ENCODE results near the gene SCUBE1.

The SCUBE1 gene

GRCh38 chr22:43200031-43200430 is 143.1 kb downstream of the SCUBE1 start:
- Histone ChIP-seq H3K4me3 (ENCODE audit: low read depth in 1 of 2, low read length in 2 of 2) (no peak overlapping the region), H3K36me3 (ENCODE audit: control insufficient read depth in 1 of 2, insufficient read depth in 2 of 2, low read length in 2 of 2) (no peaks in the 10 kb centered on the region), H3K27me3 (ENCODE audit: low read depth, low read length) (peaks cover 6% of the 10 kb centered on the region), H3K4me1 (ENCODE audit: control insufficient read depth in 1 of 2, insufficient read depth in 2 of 2, low read length in 2 of 2) (no peaks in the 10 kb centered on the region), H3K27ac (ENCODE audit: low read length) (no peak overlapping the region), H3K9me3 (ENCODE audit: control insufficient read depth in 1 of 2, low read length in 2 of 2) (no peaks in the 10 kb centered on the region)

- Histone ChIP-seq H3K4me3 (ENCODE audit: low read depth in 1 of 2, low read length in 2 of 2) (no peak overlapping the region), H3K27ac (ENCODE audit: low read length) (no peak overlapping the region), H3K4me1 (ENCODE audit: control insufficient read depth in 1 of 2, insufficient read depth in 2 of 2, low read length in 2 of 2) (no peaks in the 10 kb centered on the region), H3K27me3 (ENCODE audit: low read depth, low read length) (peaks cover 6% of the 10 kb centered on the region), H3K36me3 (ENCODE audit: control insufficient read depth in 1 of 2, insufficient read depth in 2 of 2, low read length in 2 of 2) (no peaks in the 10 kb centered on the region), H3K9me3 (ENCODE audit: control insufficient read depth in 1 of 2, low read length in 2 of 2) (no peaks in the 10 kb centered on the region)
These were observed 143.6 kb downstream of the SCUBE1 start for GRCh38 chr22:43199541-43199940.

GRCh38 chr22:43198936-43199335 is 144.2 kb downstream of the SCUBE1 start:
- Histone ChIP-seq H3K36me3 (ENCODE audit: control insufficient read depth in 1 of 2, insufficient read depth in 2 of 2, low read length in 2 of 2) (no peaks in the 10 kb centered on the region), H3K27ac (ENCODE audit: low read length) (no peak overlapping the region), H3K9me3 (ENCODE audit: control insufficient read depth in 1 of 2, low read length in 2 of 2) (no peaks in the 10 kb centered on the region), H3K4me1 (ENCODE audit: control insufficient read depth in 1 of 2, insufficient read depth in 2 of 2, low read length in 2 of 2) (no peaks in the 10 kb centered on the region), H3K27me3 (ENCODE audit: low read depth, low read length) (peaks cover 6% of the 10 kb centered on the region), H3K4me3 (ENCODE audit: low read depth in 1 of 2, low read length in 2 of 2) (no peak overlapping the region)

- Histone ChIP-seq H3K27ac (ENCODE audit: low read length) (no peak overlapping the region), H3K4me1 (ENCODE audit: control insufficient read depth in 1 of 2, insufficient read depth in 2 of 2, low read length in 2 of 2) (no peaks in the 10 kb centered on the region)
These were observed 145.0 kb downstream of the SCUBE1 start for GRCh38 chr22:43198126-43198525.

GRCh38 chr22:43197271-43197941 is 145.8 kb downstream of the SCUBE1 start:
- Histone ChIP-seq H3K9me3 (ENCODE audit: control insufficient read depth in 1 of 2, low read length in 2 of 2) (no peaks in the 10 kb centered on the region), H3K4me3 (ENCODE audit: low read depth in 1 of 2, low read length in 2 of 2) (no peak overlapping the region), H3K27me3 (ENCODE audit: low read depth, low read length) (peaks cover 6% of the 10 kb centered on the region), H3K36me3 (ENCODE audit: control insufficient read depth in 1 of 2, insufficient read depth in 2 of 2, low read length in 2 of 2) (no peaks in the 10 kb centered on the region), H3K27ac (ENCODE audit: low read length) (no peak overlapping the region), H3K4me1 (ENCODE audit: control insufficient read depth in 1 of 2, insufficient read depth in 2 of 2, low read length in 2 of 2) (no peaks in the 10 kb centered on the region)

More at GRCh38 chr22:43198126-43198525, 145.0 kb downstream of the SCUBE1 start:
- Histone ChIP-seq H3K27me3 (ENCODE audit: low read depth, low read length) (peaks cover 6% of the 10 kb centered on the region), H3K9me3 (ENCODE audit: control insufficient read depth in 1 of 2, low read length in 2 of 2) (no peaks in the 10 kb centered on the region), H3K36me3 (ENCODE audit: control insufficient read depth in 1 of 2, insufficient read depth in 2 of 2, low read length in 2 of 2) (no peaks in the 10 kb centered on the region), H3K4me3 (ENCODE audit: low read depth in 1 of 2, low read length in 2 of 2) (no peak overlapping the region)

- no peaks in the 10 kb centered on the region for H3K36me3 ChIP-seq (ENCODE audit: control insufficient read depth in 1 of 2, insufficient read depth in 2 of 2, low read length in 2 of 2)
- no peaks in the 10 kb centered on the region for H3K9me3 ChIP-seq (ENCODE audit: control insufficient read depth in 1 of 2, low read length in 2 of 2)
- H3K27me3 ChIP-seq (ENCODE audit: low read depth, low read length), result peaks cover 6% of the 10 kb centered on the region
- no peak overlapping the region for H3K27ac ChIP-seq (ENCODE audit: low read length)
- H3K4me1 ChIP-seq (ENCODE audit: control insufficient read depth in 1 of 2, insufficient read depth in 2 of 2, low read length in 2 of 2), result peaks cover 0 to 3% of the 10 kb centered on the region in 2 donors
- H3K4me3 ChIP-seq (ENCODE audit: low read depth in 1 of 2, low read length in 2 of 2), result no peak overlapping the region
These were observed 151.3 kb downstream of the SCUBE1 start for GRCh38 chr22:43191831-43192230.

GRCh38 chr22:43188829-43189545 is 154.2 kb downstream of the SCUBE1 start:
- Histone ChIP-seq H3K27ac (ENCODE audit: low read length) (no peak overlapping the region), H3K27me3 (ENCODE audit: low read depth, low read length) (no peaks in the 10 kb centered on the region), H3K4me3 (ENCODE audit: low read depth in 1 of 2, low read length in 2 of 2) (no peak overlapping the region), H3K4me1 (ENCODE audit: control insufficient read depth in 1 of 2, insufficient read depth in 2 of 2, low read length in 2 of 2) (peaks cover 0 to 14% of the 10 kb centered on the region in 2 donors), H3K9me3 (ENCODE audit: control insufficient read depth in 1 of 2, low read length in 2 of 2) (no peaks in the 10 kb centered on the region), H3K36me3 (ENCODE audit: control insufficient read depth in 1 of 2, insufficient read depth in 2 of 2, low read length in 2 of 2) (no peaks in the 10 kb centered on the region)

- H3K27ac ChIP-seq (ENCODE audit: low read length), result peak overlapping the region; percentile 87
- H3K4me1 ChIP-seq (ENCODE audit: control insufficient read depth in 1 of 2, insufficient read depth in 2 of 2, low read length in 2 of 2), result peaks cover 0 to 14% of the 10 kb centered on the region in 2 donors
- H3K4me3 ChIP-seq (ENCODE audit: low read depth in 1 of 2, low read length in 2 of 2), result peak overlapping the region; percentile 55 to 59
- no peaks in the 10 kb centered on the region for H3K9me3 ChIP-seq (ENCODE audit: control insufficient read depth in 1 of 2, low read length in 2 of 2)
- H3K36me3 ChIP-seq (ENCODE audit: control insufficient read depth in 1 of 2, insufficient read depth in 2 of 2, low read length in 2 of 2), result peaks cover 0 to 4% of the 10 kb centered on the region in 2 donors
- H3K27me3 ChIP-seq (ENCODE audit: low read depth, low read length), result no peaks in the 10 kb centered on the region
These were observed 155.7 kb downstream of the SCUBE1 start for GRCh38 chr22:43187171-43188099.

GRCh38 chr22:43186272-43187170 is 156.7 kb downstream of the SCUBE1 start, which contains the start of gene TTLL12:
Gene TTLL12, minus strand, starts transcription at chr22:43187134. Its CDS starts 65 bp downstream, at chr22:43187069.
- no peaks in the 10 kb centered on the region for H3K9me3 ChIP-seq (ENCODE audit: control insufficient read depth in 1 of 2, low read length in 2 of 2)
- H3K36me3 ChIP-seq (ENCODE audit: control insufficient read depth in 1 of 2, insufficient read depth in 2 of 2, low read length in 2 of 2), result peaks cover 0 to 5% of the 10 kb centered on the region in 2 donors
- H3K27me3 ChIP-seq (ENCODE audit: low read depth, low read length), result no peaks in the 10 kb centered on the region
- H3K4me3 ChIP-seq (ENCODE audit: low read depth in 1 of 2, low read length in 2 of 2), result peak within 1 kb of the TSS; percentile 76 to 77
- H3K27ac ChIP-seq (ENCODE audit: low read length), result peak within 1 kb of the TSS; percentile 87
- H3K4me1 ChIP-seq (ENCODE audit: control insufficient read depth in 1 of 2, insufficient read depth in 2 of 2, low read length in 2 of 2), result peaks cover 0 to 14% of the 10 kb centered on the region in 2 donors

- no peaks in the 10 kb centered on the region for H3K9me3 ChIP-seq (ENCODE audit: control insufficient read depth in 1 of 2, low read length in 2 of 2)
- no peaks in the 10 kb centered on the region for H3K27me3 ChIP-seq (ENCODE audit: low read depth, low read length)
- H3K27ac ChIP-seq (ENCODE audit: low read length), result no peak overlapping the region
- peak overlapping the region; percentile 76 to 77 for H3K4me3 ChIP-seq (ENCODE audit: low read depth in 1 of 2, low read length in 2 of 2)
- H3K36me3 ChIP-seq (ENCODE audit: control insufficient read depth in 1 of 2, insufficient read depth in 2 of 2, low read length in 2 of 2), result peaks cover 0 to 5% of the 10 kb centered on the region in 2 donors
- H3K4me1 ChIP-seq (ENCODE audit: control insufficient read depth in 1 of 2, insufficient read depth in 2 of 2, low read length in 2 of 2), result peaks cover 0 to 14% of the 10 kb centered on the region in 2 donors
These were observed 157.3 kb downstream of the SCUBE1 start for GRCh38 chr22:43185860-43186261.

Measured in muscle layer of duodenum (tissue), 2 donors.